Fibroblast of skin of back (primary cell): ENCODE results near the gene SYPL2. TPM values are rescaled to one million over a fixed set of nuclear protein-coding genes. Genes with fewer than 3 reads are reported as not detected.
"Not testable (repeated sequence)": the region's sequence is repeated elsewhere in the genome, so short reads cannot be mapped to it uniquely, and the experiment has no call there.

Experiments
- DNase-seq: peaks from one replicate; pipeline ENCODE4 v3.0.0-alpha.2; 2013
- polyA plus RNA-seq, 2 experiments: library from polyadenylated mRNA; unstranded; fragments of 120-200 nt; gene quantifications; one replicate each; pipeline ENCODE4 v1.2.1, GENCODE V29; 2013; ENCODE audit not compliant: insufficient read length in 2 of 2

SYPL2 gene
- polyA plus RNA-seq (2013, experiment 1 of 2; ENCODE audit: insufficient read length): 0.55 TPM
- 0.46 TPM for polyA plus RNA-seq (2013, experiment 2 of 2; ENCODE audit: insufficient read length)

- DNase-seq: peak; percentile 17
Measured at GRCh38 chr1:109466452-109467300, at the start of gene SYPL2. SYPL2 (plus strand) TSS chr1:109466546; CDS start chr1:109466844, 298 bp downstream.

- no peak for DNase-seq
Measured at GRCh38 chr1:109423498-109423897, 42.8 kb upstream of the SYPL2 start.

GRCh38 chr1:109425391-109426280, 40.7 kb upstream of the SYPL2 start:
- DNase-seq: peak; percentile 56

- DNase-seq: peak; percentile 100
Measured at GRCh38 chr1:109426281-109427170, 39.8 kb upstream of the SYPL2 start, which contains the start of gene PSMA5. PSMA5 (minus strand) TSS chr1:109426448; CDS start chr1:109426330, 118 bp downstream.

GRCh38 chr1:109427171-109427467, 39.2 kb upstream of the SYPL2 start:
- no peak for DNase-seq

GRCh38 chr1:109432336-109432735, 34.0 kb upstream of the SYPL2 start:
- no peak for DNase-seq

GRCh38 chr1:109433322-109433721, 33.0 kb upstream of the SYPL2 start:
- no peak for DNase-seq

- DNase-seq: no peak
Measured at GRCh38 chr1:109434484-109434883, 31.9 kb upstream of the SYPL2 start.

GRCh38 chr1:109438798-109439297, 27.5 kb upstream of the SYPL2 start:
- peak; percentile 93 for DNase-seq

- no peak for DNase-seq
Measured at GRCh38 chr1:109441069-109441468, 25.3 kb upstream of the SYPL2 start.

GRCh38 chr1:109443476-109443875, 22.9 kb upstream of the SYPL2 start:
- DNase-seq: no peak

GRCh38 chr1:109444346-109444745, 22.0 kb upstream of the SYPL2 start:
- no peak for DNase-seq

GRCh38 chr1:109445949-109446695, 20.2 kb upstream of the SYPL2 start:
- not testable (repeated sequence) for DNase-seq

GRCh38 chr1:109447524-109447923, 18.8 kb upstream of the SYPL2 start:
- DNase-seq: no peak

- no peak for DNase-seq
Measured at GRCh38 chr1:109454497-109455133, 11.7 kb upstream of the SYPL2 start.

- DNase-seq: no peak
Measured at GRCh38 chr1:109457819-109458218, 8.5 kb upstream of the SYPL2 start.

- no peak for DNase-seq
Measured at GRCh38 chr1:109466125-109466451, 258 bp upstream of the SYPL2 start.

GRCh38 chr1:109467301-109467777, 993 bp downstream of the SYPL2 start:
- DNase-seq: no peak

- no peak for DNase-seq
Measured at GRCh38 chr1:109468061-109468460, 1.7 kb downstream of the SYPL2 start.

GRCh38 chr1:109468903-109469302, 2.6 kb downstream of the SYPL2 start:
- DNase-seq: no peak

GRCh38 chr1:109470245-109470644, 3.9 kb downstream of the SYPL2 start:
- DNase-seq: no peak
